Liver (tissue), 9 donors: ENCODE results near the gene NLK. TPM values are rescaled to one million over a fixed set of nuclear protein-coding genes. Genes with fewer than 3 reads are reported as not detected.
"Not testable (repeated sequence)": the region's sequence is repeated elsewhere in the genome, so short reads cannot be mapped to it uniquely, and the experiment has no call there.

Experiments
- DNase-seq: peaks from one replicate; pipeline ENCODE4 v3.0.0-alpha.2; 2017; ENCODE audit warnings: low spot score
- H3K27ac ChIP-seq, 2 donors: one replicate each; pipeline ENCODE4 v1.7.0; 2013; ENCODE audit warnings: inconsistent platforms in 2 of 2, low read length in 2 of 2, control low read depth in 1 of 2, low read depth in 1 of 2, mild to moderate bottlenecking in 1 of 2
- H3K27me3 ChIP-seq, 4 donors: one replicate each; pipeline versions ENCODE4 v1.6.1 to v1.7.0; 2013; ENCODE audit warnings: low read length in 3 of 4, inconsistent platforms in 1 of 4, mild to moderate bottlenecking in 1 of 4, moderate library complexity in 1 of 4; ENCODE audit not compliant: control insufficient read depth in 4 of 4, insufficient read depth in 4 of 4
- H3K36me3 ChIP-seq, 4 donors: one replicate each; pipeline versions ENCODE4 v1.6.1 to v1.7.0; 2013; ENCODE audit warnings: low read length in 3 of 4, mild to moderate bottlenecking in 3 of 4, low read depth in 1 of 4, moderate library complexity in 1 of 4; ENCODE audit not compliant: control insufficient read depth in 4 of 4, insufficient read depth in 3 of 4
- H3K4me1 ChIP-seq, 4 donors: one replicate each; pipeline versions ENCODE4 v1.6.1 to v1.7.0; 2013; ENCODE audit warnings: low read length in 3 of 4, mild to moderate bottlenecking in 3 of 4, moderate library complexity in 1 of 4; ENCODE audit not compliant: control insufficient read depth in 4 of 4, insufficient read depth in 4 of 4
- H3K4me3 ChIP-seq, 3 donors: one replicate each; pipeline versions ENCODE4 v1.6.1 to v1.7.0; 2013; ENCODE audit warnings: low read length in 3 of 3, control low read depth in 1 of 3, low read depth in 1 of 3, mild to moderate bottlenecking in 1 of 3
- H3K9ac ChIP-seq, 2 donors: one replicate each; pipeline ENCODE4 v1.7.0; 2013; ENCODE audit warnings: low read length in 2 of 2, mild to moderate bottlenecking in 2 of 2, moderate library complexity in 2 of 2, control low read depth in 1 of 2, low read depth in 1 of 2
- H3K9me3 ChIP-seq, 4 donors: one replicate each; pipeline versions ENCODE4 v1.6.1 to v1.7.0; 2013; ENCODE audit warnings: low read length in 3 of 4; ENCODE audit not compliant: control insufficient read depth in 4 of 4
- EGR1 ChIP-seq, 2 donors: IDR thresholded peaks; 2 replicates each; pipeline ENCODE4 v1.6.1; 2016 to 2018; ENCODE audit warnings: antibody characterized with exemption in 2 of 2, low read depth in 2 of 2
- FOXA1 ChIP-seq: IDR thresholded peaks from 2 replicates; pipeline ENCODE4 v1.6.1; 2016; ENCODE audit warnings: antibody characterized with exemption
- FOXA2 ChIP-seq: IDR thresholded peaks from 2 replicates; pipeline ENCODE4 v1.6.1; 2016; ENCODE audit warnings: antibody characterized with exemption
- GABPA ChIP-seq, 2 donors: IDR thresholded peaks in 1 of 2; conservative IDR thresholded peaks in 1 of 2; 2 replicates each; pipeline ENCODE4 v1.6.1; 2016; ENCODE audit warnings: antibody characterized with exemption in 2 of 2, mild to moderate bottlenecking in 1 of 2, moderate library complexity in 1 of 2
- HNF4A ChIP-seq, 2 donors: conservative IDR thresholded peaks; 2 replicates each; pipeline ENCODE4 v1.6.1; 2016; ENCODE audit warnings: antibody characterized with exemption in 2 of 2, mild to moderate bottlenecking in 2 of 2
- HNF4G ChIP-seq: IDR thresholded peaks from 2 replicates; pipeline ENCODE4 v1.6.1; 2016; ENCODE audit warnings: antibody characterized with exemption
- JUND ChIP-seq, 2 donors: IDR thresholded peaks; 2 replicates each; pipeline ENCODE4 v1.6.1; 2016; ENCODE audit warnings: antibody characterized with exemption in 2 of 2
- NR2F2 ChIP-seq: IDR thresholded peaks from 2 replicates; pipeline ENCODE4 v1.6.1; 2016; ENCODE audit warnings: antibody characterized with exemption
- RAD21 ChIP-seq, 2 donors: IDR thresholded peaks; 2 replicates each; pipeline ENCODE4 v1.6.1; 2016; ENCODE audit warnings: antibody characterized with exemption in 2 of 2, mild to moderate bottlenecking in 2 of 2
- RXRA ChIP-seq, 2 donors: IDR thresholded peaks; 2 replicates each; pipeline ENCODE4 v1.6.1; 2017 to 2018; ENCODE audit warnings: antibody characterized with exemption in 2 of 2, mild to moderate bottlenecking in 1 of 2
- SP1 ChIP-seq: IDR thresholded peaks from 2 replicates; pipeline ENCODE4 v1.6.1; 2018; ENCODE audit warnings: antibody characterized with exemption, mild to moderate bottlenecking
- TAF1 ChIP-seq: conservative IDR thresholded peaks from 2 replicates; pipeline ENCODE4 v1.6.1; 2016; ENCODE audit warnings: antibody characterized with exemption, mild to moderate bottlenecking
- YY1 ChIP-seq: IDR thresholded peaks from 2 replicates; pipeline ENCODE4 v1.6.1; 2016; ENCODE audit warnings: antibody characterized with exemption, mild to moderate bottlenecking
- WGBS: extraction: QIAGEN DNeasy Blood & Tissue Kit; methylation state at CpG from one replicate; pipeline ENCODE4 v1.1.7; 2013; 5-methylcytosine and 5-hydroxymethylcytosine counted together
- polyA plus RNA-seq, 2 donors: library from polyadenylated mRNA; stranded (reverse) in 1 of 2; unstranded in 1 of 2; fragments of 200-250 nt in 1 of 2; fragments of >200 nt in 1 of 2; fragmentation: Nextera tagmentation in 1 of 2; extraction: Ambion mirVana in 1 of 2; gene quantifications; one replicate each; pipeline versions ENCODE4 v1.2.1 to v1.2.3, GENCODE V29; 2013 to 2015
- total RNA-seq, 2 donors: library from RNA; depleted of rRNA; stranded (reverse); fragments of >200 nt; gene quantifications; one replicate each; pipeline ENCODE4 v1.2.3, GENCODE V29; 2014
- TF ChIP-seq, protein P1 (sequence below): IDR thresholded peaks from 2 replicates; pipeline ENCODE4 v1.6.1; 2016; ENCODE audit warnings: antibody characterized with exemption
- TF ChIP-seq, protein P2 (sequence below): IDR thresholded peaks from 2 replicates; pipeline ENCODE4 v1.6.1; 2016; ENCODE audit warnings: antibody characterized with exemption
- TF ChIP-seq, protein P3 (sequence below): IDR thresholded peaks from 2 replicates; pipeline ENCODE4 v1.6.1; 2016; ENCODE audit warnings: antibody characterized with exemption
- TF ChIP-seq, protein P4 (sequence below): IDR thresholded peaks from 2 replicates; pipeline ENCODE4 v1.6.1; 2016; ENCODE audit warnings: antibody characterized with exemption, mild to moderate bottlenecking
- TF ChIP-seq, protein P5 (sequence below): fragments of 150-350 bp; IDR thresholded peaks from 2 replicates; pipeline ENCODE4 v1.5.1; 2017; ENCODE audit warnings: improper control_type of control experiment, low read depth, low read length; ENCODE audit not compliant: missing input control
- donor health status: healthy.
- donor health status: healthy.
- donor health status: healthy.
- donor health status: healthy.
- donor health status: healthy.

The NLK gene
- total and polyA plus RNA-seq, 4 donors, result 4.4 to 17.4 (median 9.2) TPM

DNA sequence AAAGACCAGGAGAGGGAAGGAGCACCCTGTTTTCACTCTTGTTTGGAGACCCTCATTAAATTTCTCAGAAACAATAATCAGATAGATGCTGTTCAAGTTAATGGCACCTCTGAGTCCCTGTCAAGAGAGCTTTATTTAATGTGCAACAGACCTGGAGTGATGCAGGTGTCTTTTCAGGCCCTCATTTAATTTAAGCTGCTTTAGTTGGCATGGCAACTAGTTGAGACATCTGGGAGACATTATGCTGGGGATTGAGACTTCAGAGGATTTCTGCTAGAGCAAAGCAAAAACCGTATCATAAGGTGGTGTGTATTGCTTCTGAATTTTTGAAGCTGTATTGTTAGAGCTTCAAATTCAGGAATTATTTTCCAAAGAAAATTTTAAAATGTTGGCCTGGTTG is 108.5 kb downstream of the NLK start:
- no peaks in the 10 kb centered on the region for H3K27me3 ChIP-seq

DNA sequence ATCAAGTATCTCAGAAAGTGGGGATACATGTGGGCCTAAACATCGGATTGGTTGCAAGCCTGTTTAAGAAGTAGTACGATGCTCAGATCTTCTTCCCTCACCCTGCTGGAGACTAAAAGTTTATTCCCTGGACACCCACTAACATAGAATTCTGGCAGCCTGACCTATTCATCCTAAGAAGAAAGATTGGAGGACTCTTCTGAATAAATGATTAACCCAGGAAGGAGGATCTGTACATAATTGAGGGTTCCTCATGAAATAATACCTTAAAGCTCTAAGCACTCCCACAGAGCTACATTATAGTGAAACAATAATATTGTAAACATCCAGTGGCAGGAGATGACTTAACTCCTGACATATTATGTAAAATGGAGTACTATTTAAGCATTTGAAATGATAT is 111.7 kb downstream of the NLK start:
- TF ChIP-seq, protein P1, sequence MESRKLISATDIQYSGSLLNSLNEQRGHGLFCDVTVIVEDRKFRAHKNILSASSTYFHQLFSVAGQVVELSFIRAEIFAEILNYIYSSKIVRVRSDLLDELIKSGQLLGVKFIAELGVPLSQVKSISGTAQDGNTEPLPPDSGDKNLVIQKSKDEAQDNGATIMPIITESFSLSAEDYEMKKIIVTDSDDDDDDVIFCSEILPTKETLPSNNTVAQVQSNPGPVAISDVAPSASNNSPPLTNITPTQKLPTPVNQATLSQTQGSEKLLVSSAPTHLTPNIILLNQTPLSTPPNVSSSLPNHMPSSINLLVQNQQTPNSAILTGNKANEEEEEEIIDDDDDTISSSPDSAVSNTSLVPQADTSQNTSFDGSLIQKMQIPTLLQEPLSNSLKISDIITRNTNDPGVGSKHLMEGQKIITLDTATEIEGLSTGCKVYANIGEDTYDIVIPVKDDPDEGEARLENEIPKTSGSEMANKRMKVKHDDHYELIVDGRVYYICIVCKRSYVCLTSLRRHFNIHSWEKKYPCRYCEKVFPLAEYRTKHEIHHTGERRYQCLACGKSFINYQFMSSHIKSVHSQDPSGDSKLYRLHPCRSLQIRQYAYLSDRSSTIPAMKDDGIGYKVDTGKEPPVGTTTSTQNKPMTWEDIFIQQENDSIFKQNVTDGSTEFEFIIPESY, result no peak
- TF ChIP-seq, protein P2, sequence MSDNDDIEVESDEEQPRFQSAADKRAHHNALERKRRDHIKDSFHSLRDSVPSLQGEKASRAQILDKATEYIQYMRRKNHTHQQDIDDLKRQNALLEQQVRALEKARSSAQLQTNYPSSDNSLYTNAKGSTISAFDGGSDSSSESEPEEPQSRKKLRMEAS, result no peak
- TF ChIP-seq FOXA2 (no peak), SP1 (no peak), YY1 (no peak), HNF4G (no peak), HNF4A (conservative IDR thresholded peaks at IDR 0.05) (no peak), NR2F2 (no peak), TAF1 (no peak), EGR1 (IDR thresholded peaks at IDR 0.05; ENCODE audit: low read depth in 2 of 2) (no peak), GABPA (IDR thresholded peaks at IDR 0.05 in 1 of 2, conservative IDR thresholded peaks at IDR 0.05 in 1 of 2) (no peak), RXRA (IDR thresholded peaks at IDR 0.05) (no peak), FOXA1 (no peak), JUND (IDR thresholded peaks at IDR 0.05) (no peak), RAD21 (IDR thresholded peaks at IDR 0.05) (no peak)
- TF ChIP-seq, protein P3, sequence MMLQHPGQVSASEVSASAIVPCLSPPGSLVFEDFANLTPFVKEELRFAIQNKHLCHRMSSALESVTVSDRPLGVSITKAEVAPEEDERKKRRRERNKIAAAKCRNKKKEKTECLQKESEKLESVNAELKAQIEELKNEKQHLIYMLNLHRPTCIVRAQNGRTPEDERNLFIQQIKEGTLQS, result no peak
- TF ChIP-seq, protein P4, sequence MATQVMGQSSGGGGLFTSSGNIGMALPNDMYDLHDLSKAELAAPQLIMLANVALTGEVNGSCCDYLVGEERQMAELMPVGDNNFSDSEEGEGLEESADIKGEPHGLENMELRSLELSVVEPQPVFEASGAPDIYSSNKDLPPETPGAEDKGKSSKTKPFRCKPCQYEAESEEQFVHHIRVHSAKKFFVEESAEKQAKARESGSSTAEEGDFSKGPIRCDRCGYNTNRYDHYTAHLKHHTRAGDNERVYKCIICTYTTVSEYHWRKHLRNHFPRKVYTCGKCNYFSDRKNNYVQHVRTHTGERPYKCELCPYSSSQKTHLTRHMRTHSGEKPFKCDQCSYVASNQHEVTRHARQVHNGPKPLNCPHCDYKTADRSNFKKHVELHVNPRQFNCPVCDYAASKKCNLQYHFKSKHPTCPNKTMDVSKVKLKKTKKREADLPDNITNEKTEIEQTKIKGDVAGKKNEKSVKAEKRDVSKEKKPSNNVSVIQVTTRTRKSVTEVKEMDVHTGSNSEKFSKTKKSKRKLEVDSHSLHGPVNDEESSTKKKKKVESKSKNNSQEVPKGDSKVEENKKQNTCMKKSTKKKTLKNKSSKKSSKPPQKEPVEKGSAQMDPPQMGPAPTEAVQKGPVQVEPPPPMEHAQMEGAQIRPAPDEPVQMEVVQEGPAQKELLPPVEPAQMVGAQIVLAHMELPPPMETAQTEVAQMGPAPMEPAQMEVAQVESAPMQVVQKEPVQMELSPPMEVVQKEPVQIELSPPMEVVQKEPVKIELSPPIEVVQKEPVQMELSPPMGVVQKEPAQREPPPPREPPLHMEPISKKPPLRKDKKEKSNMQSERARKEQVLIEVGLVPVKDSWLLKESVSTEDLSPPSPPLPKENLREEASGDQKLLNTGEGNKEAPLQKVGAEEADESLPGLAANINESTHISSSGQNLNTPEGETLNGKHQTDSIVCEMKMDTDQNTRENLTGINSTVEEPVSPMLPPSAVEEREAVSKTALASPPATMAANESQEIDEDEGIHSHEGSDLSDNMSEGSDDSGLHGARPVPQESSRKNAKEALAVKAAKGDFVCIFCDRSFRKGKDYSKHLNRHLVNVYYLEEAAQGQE, result no peak
- TF ChIP-seq, protein P5, sequence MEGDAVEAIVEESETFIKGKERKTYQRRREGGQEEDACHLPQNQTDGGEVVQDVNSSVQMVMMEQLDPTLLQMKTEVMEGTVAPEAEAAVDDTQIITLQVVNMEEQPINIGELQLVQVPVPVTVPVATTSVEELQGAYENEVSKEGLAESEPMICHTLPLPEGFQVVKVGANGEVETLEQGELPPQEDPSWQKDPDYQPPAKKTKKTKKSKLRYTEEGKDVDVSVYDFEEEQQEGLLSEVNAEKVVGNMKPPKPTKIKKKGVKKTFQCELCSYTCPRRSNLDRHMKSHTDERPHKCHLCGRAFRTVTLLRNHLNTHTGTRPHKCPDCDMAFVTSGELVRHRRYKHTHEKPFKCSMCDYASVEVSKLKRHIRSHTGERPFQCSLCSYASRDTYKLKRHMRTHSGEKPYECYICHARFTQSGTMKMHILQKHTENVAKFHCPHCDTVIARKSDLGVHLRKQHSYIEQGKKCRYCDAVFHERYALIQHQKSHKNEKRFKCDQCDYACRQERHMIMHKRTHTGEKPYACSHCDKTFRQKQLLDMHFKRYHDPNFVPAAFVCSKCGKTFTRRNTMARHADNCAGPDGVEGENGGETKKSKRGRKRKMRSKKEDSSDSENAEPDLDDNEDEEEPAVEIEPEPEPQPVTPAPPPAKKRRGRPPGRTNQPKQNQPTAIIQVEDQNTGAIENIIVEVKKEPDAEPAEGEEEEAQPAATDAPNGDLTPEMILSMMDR, result no peak
- WGBS, result 91% methylated on average over 2 of the region's 2 CpGs
- H3K36me3 ChIP-seq, result peaks cover 0 to 3% (median 0%) of the 10 kb centered on the region in 4 donors
- H3K4me1 ChIP-seq, result no peaks in the 10 kb centered on the region
- no peak for DNase-seq
- H3K9me3 ChIP-seq, result no peaks in the 10 kb centered on the region
- no peak overlapping the region for H3K4me3 ChIP-seq
- no peak overlapping the region for H3K27ac ChIP-seq
- H3K9ac ChIP-seq, result no peak overlapping the region
- H3K27me3 ChIP-seq, result no peaks in the 10 kb centered on the region

More for the DNA sequence above, 108.5 kb downstream of the NLK start:
- Histone ChIP-seq H3K36me3 (peaks cover 0 to 3% (median 0%) of the 10 kb centered on the region in 4 donors), H3K4me3 (no peak overlapping the region), H3K4me1 (no peaks in the 10 kb centered on the region), H3K9me3 (no peaks in the 10 kb centered on the region), H3K27ac (no peak overlapping the region), H3K9ac (no peak overlapping the region)
- 99% methylated on average over 1 of the region's 1 CpG for WGBS
- TF ChIP-seq YY1, result no peak
- no peak for TF ChIP-seq HNF4G
- no peak for TF ChIP-seq EGR1 (IDR thresholded peaks at IDR 0.05; ENCODE audit: low read depth in 2 of 2)
- no peak for DNase-seq

DNA sequence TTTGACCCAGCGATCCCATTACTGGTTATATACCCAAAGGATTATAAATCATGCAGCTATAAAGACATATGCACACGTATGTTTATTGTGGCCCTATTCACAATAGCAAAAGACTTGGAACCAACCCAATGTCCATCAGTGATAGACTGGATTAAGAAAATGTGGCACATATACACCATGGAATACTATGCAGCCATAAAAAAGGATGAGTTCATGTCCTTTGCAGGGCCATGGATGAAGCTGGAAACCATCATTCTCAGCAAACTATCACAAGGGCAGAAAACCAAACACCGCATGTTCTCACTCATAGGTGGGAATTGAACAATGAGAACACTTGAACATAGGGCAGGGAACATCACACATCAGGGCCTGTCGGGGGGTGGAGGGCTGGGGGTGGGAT is 112.9 kb downstream of the NLK start:
- H3K36me3 ChIP-seq, DNase-seq: not testable (repeated sequence)
- whole genome bisulfite sequencing, result 98% methylated on average over 4 of the region's 4 CpGs

More for the DNA sequence above, 112.9 kb downstream of the NLK start:
- H3K9ac ChIP-seq, H3K4me3 ChIP-seq, H3K9me3 ChIP-seq, H3K27me3 ChIP-seq, H3K27ac ChIP-seq, H3K4me1 ChIP-seq: not testable (repeated sequence)
